DOHH2 (cell line): ENCODE results near the gene CALN1.

ENCODE experiments used
- H3F3A ChIP-seq: fragments of 200-600 bp; sonication (generic), shearing (Covaris generic); 2 replicates; pipeline ENCODE4 v1.6.0; 2016; ENCODE audit warnings: antibody characterized with exemption, mild to moderate bottlenecking; ENCODE audit not compliant: control insufficient read depth, insufficient read depth
- H3K27ac ChIP-seq: fragments of 200-600 bp; sonication (generic); 2 replicates; pipeline ENCODE4 v1.5.1; 2014; ENCODE audit warnings: low read depth, mild to moderate bottlenecking, low read length, moderate library complexity
- H3K27me3 ChIP-seq: fragments of 200-600 bp; sonication (generic); 2 replicates; pipeline ENCODE4 v1.6.1; 2014; ENCODE audit warnings: mild to moderate bottlenecking, low read length, mixed read lengths; ENCODE audit not compliant: control insufficient read depth
- H3K36me3 ChIP-seq: fragments of 200-600 bp; sonication (generic); 2 replicates; pipeline ENCODE4 v1.6.1; 2014; ENCODE audit warnings: mild to moderate bottlenecking, low read length, moderate library complexity, mixed read lengths; ENCODE audit not compliant: control insufficient read depth
- H3K4me1 ChIP-seq: fragments of 200-600 bp; sonication (generic); 2 replicates; pipeline ENCODE4 v1.6.1; 2014; ENCODE audit warnings: mild to moderate bottlenecking, low read length, mixed read lengths; ENCODE audit not compliant: control insufficient read depth
- H3K4me2 ChIP-seq: fragments of 200-600 bp; sonication (generic); 2 replicates; pipeline ENCODE4 v1.6.0; 2014; ENCODE audit warnings: mild to moderate bottlenecking, low read length, moderate library complexity
- H3K4me3 ChIP-seq: fragments of 200-600 bp; sonication (generic); 2 replicates; pipeline ENCODE4 v1.5.1; 2014; ENCODE audit warnings: mild to moderate bottlenecking, low read length, mixed read lengths
- H3K79me2 ChIP-seq: fragments of 200-600 bp; sonication (generic); 2 replicates; pipeline ENCODE4 v1.6.1; 2014; ENCODE audit warnings: mild to moderate bottlenecking, low read length, mixed read lengths; ENCODE audit not compliant: control insufficient read depth
- H3K9me2 ChIP-seq: fragments of 200-600 bp; sonication (generic); replicated peaks from 2 replicates; pipeline ENCODE4 v1.6.1; 2014; ENCODE audit warnings: mild to moderate bottlenecking, low read length, mixed read lengths; ENCODE audit not compliant: control insufficient read depth
- H3K9me3 ChIP-seq: fragments of 200-600 bp; sonication (generic); 2 replicates; pipeline ENCODE4 v1.6.1; 2014; ENCODE audit warnings: antibody characterized with exemption, low read length, mixed read lengths; ENCODE audit not compliant: control insufficient read depth, insufficient read depth
- H4K20me1 ChIP-seq: fragments of 200-600 bp; sonication (generic); 2 replicates; pipeline ENCODE4 v1.6.0; 2014; ENCODE audit warnings: low read depth, mild to moderate bottlenecking, antibody characterized with exemption, low read length, moderate library complexity; ENCODE audit not compliant: control insufficient read depth, insufficient read depth
- EZH2phosphoT487 ChIP-seq: fragments of 200-600 bp; sonication (generic); IDR thresholded peaks from 2 replicates; pipeline ENCODE4 v1.6.1; 2017; ENCODE audit warnings: borderline replicate concordance, mild to moderate bottlenecking, antibody characterized with exemption, low read length, moderate library complexity, mixed read lengths
- TF ChIP-seq, protein P1 (sequence below): fragments of 200-600 bp; sonication (generic); IDR thresholded peaks from one replicate; pipeline ENCODE4 v1.5.1; 2014; ENCODE audit warnings: antibody characterized with exemption, mild to moderate bottlenecking, low read depth, low read length; ENCODE audit not compliant: poor library complexity, severe bottlenecking

CALN1 gene

DNA sequence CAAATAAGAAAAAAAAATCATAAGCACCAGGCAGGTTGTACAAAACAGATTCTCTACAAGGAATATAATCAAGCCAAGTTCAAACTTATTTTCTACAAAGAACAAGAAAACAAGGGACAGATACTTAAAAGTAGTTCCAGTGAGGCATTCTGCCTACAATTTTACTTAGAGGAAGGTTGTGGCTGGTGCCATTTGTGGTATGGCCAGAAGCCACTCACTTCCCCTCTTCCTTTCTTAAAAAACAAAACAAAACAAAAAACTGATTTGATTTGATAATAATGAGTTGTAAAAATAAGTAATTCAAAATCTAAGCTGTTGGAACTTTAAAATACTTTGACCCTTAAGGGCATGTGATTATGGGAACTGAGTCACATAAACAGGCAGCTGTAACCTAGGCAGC is 420.6 kb downstream of the CALN1 start:
- H3K27me3 ChIP-seq = no peaks in the 10 kb centered on the region
- no peaks in the 10 kb centered on the region for H3K9me2 ChIP-seq
- H3K4me2 ChIP-seq = no peak overlapping the region
- no peaks in the 10 kb centered on the region for H3K4me1 ChIP-seq
- no peaks in the 10 kb centered on the region for H4K20me1 ChIP-seq
- H3F3A ChIP-seq = no peaks in the 10 kb centered on the region
- peaks cover 3% of the 10 kb centered on the region; the same call in 1 of the 2 replicates for H3K9me3 ChIP-seq
- H3K79me2 ChIP-seq = no peaks in the 10 kb centered on the region
- H3K4me3 ChIP-seq = no peak overlapping the region
- TF ChIP-seq, protein P1, sequence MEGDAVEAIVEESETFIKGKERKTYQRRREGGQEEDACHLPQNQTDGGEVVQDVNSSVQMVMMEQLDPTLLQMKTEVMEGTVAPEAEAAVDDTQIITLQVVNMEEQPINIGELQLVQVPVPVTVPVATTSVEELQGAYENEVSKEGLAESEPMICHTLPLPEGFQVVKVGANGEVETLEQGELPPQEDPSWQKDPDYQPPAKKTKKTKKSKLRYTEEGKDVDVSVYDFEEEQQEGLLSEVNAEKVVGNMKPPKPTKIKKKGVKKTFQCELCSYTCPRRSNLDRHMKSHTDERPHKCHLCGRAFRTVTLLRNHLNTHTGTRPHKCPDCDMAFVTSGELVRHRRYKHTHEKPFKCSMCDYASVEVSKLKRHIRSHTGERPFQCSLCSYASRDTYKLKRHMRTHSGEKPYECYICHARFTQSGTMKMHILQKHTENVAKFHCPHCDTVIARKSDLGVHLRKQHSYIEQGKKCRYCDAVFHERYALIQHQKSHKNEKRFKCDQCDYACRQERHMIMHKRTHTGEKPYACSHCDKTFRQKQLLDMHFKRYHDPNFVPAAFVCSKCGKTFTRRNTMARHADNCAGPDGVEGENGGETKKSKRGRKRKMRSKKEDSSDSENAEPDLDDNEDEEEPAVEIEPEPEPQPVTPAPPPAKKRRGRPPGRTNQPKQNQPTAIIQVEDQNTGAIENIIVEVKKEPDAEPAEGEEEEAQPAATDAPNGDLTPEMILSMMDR = no peak
- TF ChIP-seq EZH2phosphoT487 = no peak
- H3K27ac ChIP-seq = no peak overlapping the region
- H3K36me3 ChIP-seq = no peaks in the 10 kb centered on the region

DNA sequence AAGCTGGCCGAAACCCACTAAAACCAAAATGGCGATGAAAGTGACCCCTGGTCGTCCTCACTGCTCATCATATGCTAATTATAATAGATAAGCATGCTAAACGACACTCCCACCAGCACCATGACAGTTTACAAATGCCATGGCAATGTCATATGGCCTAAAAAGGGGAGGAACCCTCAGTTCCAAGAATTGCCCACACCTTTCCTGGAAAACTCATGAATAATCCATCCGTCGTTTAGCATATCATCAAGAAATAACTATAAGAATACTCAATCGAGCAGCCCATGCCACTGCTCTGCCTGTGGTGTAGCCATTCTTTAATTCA is 422.0 kb downstream of the CALN1 start:
- Histone ChIP-seq H3K79me2 (no peaks in the 10 kb centered on the region), H3K4me3 (no peak overlapping the region), H3K9me3 (peaks cover 3% of the 10 kb centered on the region; the same call in 1 of the 2 replicates), H3K9me2 (no peaks in the 10 kb centered on the region), H3K27me3 (no peaks in the 10 kb centered on the region), H3K36me3 (no peaks in the 10 kb centered on the region), H3K4me1 (no peaks in the 10 kb centered on the region), H3K4me2 (no peak overlapping the region), H4K20me1 (no peaks in the 10 kb centered on the region), H3F3A (no peaks in the 10 kb centered on the region), H3K27ac (no peak overlapping the region)
- TF ChIP-seq, protein P1 = no peak
- TF ChIP-seq EZH2phosphoT487 = no peak

DNA sequence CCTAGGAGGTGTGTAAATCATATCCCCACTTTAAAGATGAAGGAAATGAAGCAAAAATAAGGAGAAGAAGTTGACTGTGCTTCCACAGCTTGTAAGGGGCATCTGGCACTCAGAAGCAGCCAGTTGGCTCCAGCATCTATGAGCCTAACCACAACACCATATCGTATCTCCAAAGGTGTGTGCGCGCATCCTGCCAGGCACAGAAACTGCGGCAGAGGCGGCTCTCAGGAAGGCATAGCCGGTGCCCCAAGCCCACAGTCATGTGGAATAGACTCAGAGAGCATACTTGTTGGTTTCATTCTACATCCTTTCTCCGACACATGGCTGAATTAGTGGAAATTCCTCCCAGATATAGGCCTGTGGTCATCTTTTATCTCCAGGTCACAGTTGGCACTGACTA is 423.9 kb downstream of the CALN1 start:
- no peaks in the 10 kb centered on the region for H3K79me2 ChIP-seq
- no peak overlapping the region for H3K4me2 ChIP-seq
- H4K20me1 ChIP-seq = no peaks in the 10 kb centered on the region
- no peak overlapping the region for H3K4me3 ChIP-seq
- H3K27ac ChIP-seq = no peak overlapping the region
- no peaks in the 10 kb centered on the region for H3K36me3 ChIP-seq
- no peaks in the 10 kb centered on the region for H3K27me3 ChIP-seq
- H3F3A ChIP-seq = no peaks in the 10 kb centered on the region
- H3K9me2 ChIP-seq = no peaks in the 10 kb centered on the region
- H3K4me1 ChIP-seq = no peaks in the 10 kb centered on the region
- TF ChIP-seq EZH2phosphoT487 = no peak
- TF ChIP-seq, protein P1 = no peak
- peaks cover 3% of the 10 kb centered on the region; the same call in 1 of the 2 replicates for H3K9me3 ChIP-seq

DNA sequence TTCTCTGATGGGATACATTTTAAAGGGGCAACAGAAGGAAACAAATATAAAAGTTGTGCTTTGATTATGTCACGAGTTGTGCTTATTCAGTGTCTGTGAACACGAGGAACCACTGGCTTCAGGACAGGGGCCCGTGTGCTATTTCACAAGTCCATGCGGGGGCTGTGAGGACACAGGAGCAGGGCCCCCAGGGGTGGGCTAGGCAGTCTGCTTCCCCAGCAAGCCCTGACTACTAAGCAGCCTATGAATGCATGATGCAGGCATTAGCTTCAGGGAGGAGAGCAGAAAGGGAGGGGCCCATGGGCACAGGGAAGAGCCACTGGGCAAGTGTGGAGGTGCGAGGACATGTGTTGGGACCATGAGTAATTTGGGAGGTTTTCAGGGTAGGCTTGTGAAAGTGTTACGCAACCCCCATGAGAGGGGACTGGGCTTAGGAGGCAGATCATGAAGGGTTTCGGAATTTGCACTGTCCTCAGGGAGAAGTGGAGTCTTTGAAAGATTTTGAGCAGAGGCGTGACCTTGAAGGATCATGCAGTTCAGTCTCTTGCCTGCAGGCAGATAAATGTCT is 424.9 kb downstream of the CALN1 start:
- H3K4me2 ChIP-seq = no peak overlapping the region
- H3K9me2 ChIP-seq = no peaks in the 10 kb centered on the region

More for the DNA sequence above, 424.9 kb downstream of the CALN1 start:
- H3K79me2 ChIP-seq = no peaks in the 10 kb centered on the region
- H4K20me1 ChIP-seq = no peaks in the 10 kb centered on the region
- TF ChIP-seq, protein P1 = no peak
- no peak for TF ChIP-seq EZH2phosphoT487
- H3K36me3 ChIP-seq = no peaks in the 10 kb centered on the region
- H3F3A ChIP-seq = no peaks in the 10 kb centered on the region
- H3K27me3 ChIP-seq = no peaks in the 10 kb centered on the region
- H3K27ac ChIP-seq = no peak overlapping the region
- no peak overlapping the region for H3K4me3 ChIP-seq
- H3K4me1 ChIP-seq = no peaks in the 10 kb centered on the region
- H3K9me3 ChIP-seq = peaks cover 3% of the 10 kb centered on the region; the same call in 1 of the 2 replicates
